HL-60 (cell line): ENCODE measurements around the gene GTF2IRD1.

Experiments used
- GABPA ChIP-seq: IDR thresholded peaks from 2 replicates; pipeline ENCODE4 v1.6.1; 2012; ENCODE audit warnings: low read depth
- TF ChIP-seq, protein P1 (sequence below): IDR thresholded peaks from one replicate; pipeline ENCODE4 v1.5.1; 2011; ENCODE audit warnings: low read length, control low read depth, inconsistent platforms; ENCODE audit not compliant: insufficient read depth
- TF ChIP-seq, protein P2 (sequence below): IDR thresholded peaks from 2 replicates; pipeline ENCODE4 v1.6.1; 2012; ENCODE audit warnings: low read depth; ENCODE audit not compliant: insufficient replicate concordance

DNA sequence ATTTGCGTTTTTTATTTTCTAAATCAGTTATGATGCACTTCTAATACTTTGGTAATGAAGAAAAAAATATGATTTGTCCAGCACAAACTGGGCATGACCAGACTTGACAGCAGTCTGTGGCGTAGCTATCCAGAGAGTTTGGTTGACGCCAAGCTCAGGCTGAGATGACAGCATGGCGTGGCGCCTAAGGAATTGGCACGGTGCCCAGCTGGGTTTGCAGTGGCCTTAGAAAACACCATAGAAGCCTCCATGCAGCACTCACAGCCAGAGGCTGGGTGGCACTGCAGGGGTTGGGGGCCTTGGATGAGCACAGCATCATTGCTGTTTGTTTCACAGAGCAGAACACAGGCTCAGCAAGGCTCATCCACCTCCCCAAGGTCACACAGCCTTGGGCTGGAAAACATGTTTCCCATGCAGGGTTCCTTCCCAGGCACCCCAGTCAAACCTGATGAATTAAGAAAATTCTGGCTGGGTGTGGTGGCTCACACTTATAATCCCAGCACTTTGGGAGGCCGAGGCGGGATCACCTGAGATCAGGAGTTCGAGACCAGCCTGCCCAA is 88.9 kb downstream of the GTF2IRD1 start:
- TF ChIP-seq, protein P1, sequence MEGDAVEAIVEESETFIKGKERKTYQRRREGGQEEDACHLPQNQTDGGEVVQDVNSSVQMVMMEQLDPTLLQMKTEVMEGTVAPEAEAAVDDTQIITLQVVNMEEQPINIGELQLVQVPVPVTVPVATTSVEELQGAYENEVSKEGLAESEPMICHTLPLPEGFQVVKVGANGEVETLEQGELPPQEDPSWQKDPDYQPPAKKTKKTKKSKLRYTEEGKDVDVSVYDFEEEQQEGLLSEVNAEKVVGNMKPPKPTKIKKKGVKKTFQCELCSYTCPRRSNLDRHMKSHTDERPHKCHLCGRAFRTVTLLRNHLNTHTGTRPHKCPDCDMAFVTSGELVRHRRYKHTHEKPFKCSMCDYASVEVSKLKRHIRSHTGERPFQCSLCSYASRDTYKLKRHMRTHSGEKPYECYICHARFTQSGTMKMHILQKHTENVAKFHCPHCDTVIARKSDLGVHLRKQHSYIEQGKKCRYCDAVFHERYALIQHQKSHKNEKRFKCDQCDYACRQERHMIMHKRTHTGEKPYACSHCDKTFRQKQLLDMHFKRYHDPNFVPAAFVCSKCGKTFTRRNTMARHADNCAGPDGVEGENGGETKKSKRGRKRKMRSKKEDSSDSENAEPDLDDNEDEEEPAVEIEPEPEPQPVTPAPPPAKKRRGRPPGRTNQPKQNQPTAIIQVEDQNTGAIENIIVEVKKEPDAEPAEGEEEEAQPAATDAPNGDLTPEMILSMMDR = no peak
- TF ChIP-seq, protein P2, sequence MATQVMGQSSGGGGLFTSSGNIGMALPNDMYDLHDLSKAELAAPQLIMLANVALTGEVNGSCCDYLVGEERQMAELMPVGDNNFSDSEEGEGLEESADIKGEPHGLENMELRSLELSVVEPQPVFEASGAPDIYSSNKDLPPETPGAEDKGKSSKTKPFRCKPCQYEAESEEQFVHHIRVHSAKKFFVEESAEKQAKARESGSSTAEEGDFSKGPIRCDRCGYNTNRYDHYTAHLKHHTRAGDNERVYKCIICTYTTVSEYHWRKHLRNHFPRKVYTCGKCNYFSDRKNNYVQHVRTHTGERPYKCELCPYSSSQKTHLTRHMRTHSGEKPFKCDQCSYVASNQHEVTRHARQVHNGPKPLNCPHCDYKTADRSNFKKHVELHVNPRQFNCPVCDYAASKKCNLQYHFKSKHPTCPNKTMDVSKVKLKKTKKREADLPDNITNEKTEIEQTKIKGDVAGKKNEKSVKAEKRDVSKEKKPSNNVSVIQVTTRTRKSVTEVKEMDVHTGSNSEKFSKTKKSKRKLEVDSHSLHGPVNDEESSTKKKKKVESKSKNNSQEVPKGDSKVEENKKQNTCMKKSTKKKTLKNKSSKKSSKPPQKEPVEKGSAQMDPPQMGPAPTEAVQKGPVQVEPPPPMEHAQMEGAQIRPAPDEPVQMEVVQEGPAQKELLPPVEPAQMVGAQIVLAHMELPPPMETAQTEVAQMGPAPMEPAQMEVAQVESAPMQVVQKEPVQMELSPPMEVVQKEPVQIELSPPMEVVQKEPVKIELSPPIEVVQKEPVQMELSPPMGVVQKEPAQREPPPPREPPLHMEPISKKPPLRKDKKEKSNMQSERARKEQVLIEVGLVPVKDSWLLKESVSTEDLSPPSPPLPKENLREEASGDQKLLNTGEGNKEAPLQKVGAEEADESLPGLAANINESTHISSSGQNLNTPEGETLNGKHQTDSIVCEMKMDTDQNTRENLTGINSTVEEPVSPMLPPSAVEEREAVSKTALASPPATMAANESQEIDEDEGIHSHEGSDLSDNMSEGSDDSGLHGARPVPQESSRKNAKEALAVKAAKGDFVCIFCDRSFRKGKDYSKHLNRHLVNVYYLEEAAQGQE = no peak
- TF ChIP-seq GABPA = no peak
